ENCODE data around the gene CD79A.
"Not testable (repeated sequence)": the region's sequence is repeated elsewhere in the genome, so short reads cannot be mapped to it uniquely, and the experiment has no call there.

CD79A gene

GRCh38 chr19:41905273-41906002 lies 28.4 kb downstream of the CD79A start:
- DNase-seq (ENCODE audit: low read depth, low spot score) = no peak

- DNase-seq (ENCODE audit: low read depth, low spot score) = no peak
These were observed 29.2 kb downstream of the CD79A start for GRCh38 chr19:41906271-41906670.

- DNase-seq (ENCODE audit: low read depth, low spot score) = no peak
These were observed 30.0 kb downstream of the CD79A start for GRCh38 chr19:41906916-41907680.

GRCh38 chr19:41907994-41908615 lies 31.0 kb downstream of the CD79A start:
- no peak for DNase-seq (ENCODE audit: low read depth, low spot score)

GRCh38 chr19:41908724-41909464 lies 31.8 kb downstream of the CD79A start:
- no peak for DNase-seq (ENCODE audit: low read depth, low spot score)

- no peak for DNase-seq (ENCODE audit: low read depth, low spot score)
These were observed 32.6 kb downstream of the CD79A start for GRCh38 chr19:41909706-41910105.

GRCh38 chr19:41910240-41910991 lies 33.3 kb downstream of the CD79A start:
- DNase-seq (ENCODE audit: low read depth, low spot score) = no peak

GRCh38 chr19:41910992-41911888 lies 34.2 kb downstream of the CD79A start:
- DNase-seq (ENCODE audit: low read depth, low spot score) = no peak

- no peak for DNase-seq (ENCODE audit: low read depth, low spot score)
These were observed 35.0 kb downstream of the CD79A start for GRCh38 chr19:41911889-41912731.

GRCh38 chr19:41912899-41913537 lies 35.9 kb downstream of the CD79A start:
- no peak for DNase-seq (ENCODE audit: low read depth, low spot score)

- no peak for DNase-seq (ENCODE audit: low read depth, low spot score)
These were observed 36.7 kb downstream of the CD79A start for GRCh38 chr19:41913538-41914423.

GRCh38 chr19:41914424-41914834 lies 37.4 kb downstream of the CD79A start:
- not testable (repeated sequence) for DNase-seq (ENCODE audit: low read depth, low spot score)

GRCh38 chr19:41915021-41915775 lies 38.1 kb downstream of the CD79A start:
- no peak for DNase-seq (ENCODE audit: low read depth, low spot score)

- DNase-seq (ENCODE audit: low read depth, low spot score) = no peak
These were observed 38.8 kb downstream of the CD79A start for GRCh38 chr19:41915776-41916414.

- DNase-seq (ENCODE audit: low read depth, low spot score) = no peak
These were observed 40.6 kb downstream of the CD79A start for GRCh38 chr19:41917676-41918075.

GRCh38 chr19:41918095-41918494 lies 41.0 kb downstream of the CD79A start:
- DNase-seq (ENCODE audit: low read depth, low spot score) = no peak

Measured in activated naive CD8-positive, alpha-beta T cell treated with anti-CD3 and anti-CD28 coated beads, Interleukin-2, amount 50 U/mL, for 16 hours (primary cell).